Pulmonary artery endothelial cell (primary cell): Measurements from ENCODE around the gene DNAJC5G. TPM values are rescaled to one million over a fixed set of nuclear protein-coding genes. Genes with fewer than 3 reads are reported as not detected.
"Not testable (repeated sequence)": the region's sequence is repeated elsewhere in the genome, so short reads cannot be mapped to it uniquely, and the experiment has no call there.

Experiments used
- DNase-seq: peaks from one replicate; pipeline ENCODE4 v3.0.0-alpha.2; 2011; ENCODE audit warnings: low read depth, low spot score
- total RNA-seq: library from RNA; depleted of rRNA; stranded (reverse); fragments of >200 nt; gene quantifications from 2 replicates; pipeline ENCODE4 v1.2.3, GENCODE V29; 2014

The DNAJC5G gene
- total RNA-seq, 1 donor from 2014 or later: not detected

DNA sequence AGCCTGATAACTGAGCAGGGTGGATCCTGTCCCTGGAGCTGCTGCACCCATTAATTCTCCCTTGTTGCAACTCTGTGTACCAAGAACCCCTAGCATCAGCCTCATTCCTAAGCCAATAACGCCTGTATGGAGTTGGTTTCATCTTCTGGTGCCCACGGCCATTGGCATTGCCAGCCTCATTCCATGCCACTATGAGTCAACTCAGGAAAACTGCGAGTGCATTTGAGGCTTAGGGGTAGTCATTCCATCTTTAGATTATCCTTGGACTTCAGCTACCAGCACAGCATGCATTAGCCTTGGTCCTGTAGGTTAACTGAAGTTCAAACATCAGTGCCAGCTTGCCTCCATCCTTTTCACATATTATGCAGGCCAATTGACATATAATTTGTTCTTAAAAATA is 5.6 kb downstream of the DNAJC5G start:
- no peak for DNase-seq

DNA sequence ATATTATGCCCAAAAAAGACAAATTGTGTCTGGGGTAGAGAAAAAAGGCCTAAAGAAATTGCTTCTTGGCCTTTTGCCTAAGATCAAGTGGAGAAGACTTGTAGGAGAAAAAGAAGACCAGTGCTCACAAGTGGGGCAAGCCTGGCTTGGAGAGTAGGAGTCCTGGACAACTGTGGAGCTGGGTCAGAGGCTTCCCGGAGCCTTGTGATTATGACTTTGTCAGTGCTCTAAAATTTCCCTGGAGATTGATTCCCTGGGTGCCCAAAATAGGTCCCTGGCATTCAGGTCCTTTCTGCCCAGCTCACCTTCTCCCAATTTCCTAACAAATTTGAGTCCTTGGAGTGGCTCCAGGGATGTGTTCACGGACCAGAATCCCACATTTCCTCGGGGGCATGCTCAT is 6.2 kb downstream of the DNAJC5G start:
- DNase-seq: no peak

DNA sequence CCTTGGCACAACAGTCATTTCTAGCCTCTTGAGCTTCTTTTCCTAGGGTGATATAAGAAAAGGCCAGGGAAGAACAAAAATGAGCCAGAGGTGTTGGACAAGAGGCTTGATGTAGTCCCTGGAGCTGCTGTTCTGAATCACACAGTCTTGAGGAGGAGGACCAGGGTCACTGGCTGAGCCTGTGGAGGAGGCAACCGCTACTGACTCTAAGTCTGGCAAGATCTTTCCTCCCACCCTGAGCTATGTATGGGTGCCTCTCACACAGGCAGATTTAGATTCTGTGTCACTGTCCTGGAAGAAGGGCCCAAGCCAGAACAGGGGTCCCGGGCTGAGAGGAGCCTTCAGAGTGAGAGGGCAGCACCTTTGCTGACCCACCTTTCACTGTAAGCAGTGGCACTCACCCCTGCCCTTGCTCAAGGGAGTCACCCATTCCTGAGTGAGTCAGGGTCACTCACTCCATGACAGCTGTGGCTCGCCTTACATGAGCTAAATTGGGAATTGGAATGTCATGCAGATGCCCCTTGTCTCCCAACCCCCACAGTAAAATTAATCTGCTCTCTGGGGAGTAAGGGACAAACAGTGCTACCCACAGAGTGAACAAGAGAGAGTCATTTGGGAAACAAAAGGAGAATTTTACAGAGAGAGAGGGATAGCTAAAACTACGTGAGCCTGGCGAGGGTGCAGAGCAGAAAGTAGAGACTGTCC is 6.8 kb downstream of the DNAJC5G start, which contains the start of gene TRIM54:
TRIM54 (plus strand) TSS at position 575 of the 705 bp plus-strand sequence. CDS start 303 bp downstream, outside the sequence.
- no peak for DNase-seq

DNA sequence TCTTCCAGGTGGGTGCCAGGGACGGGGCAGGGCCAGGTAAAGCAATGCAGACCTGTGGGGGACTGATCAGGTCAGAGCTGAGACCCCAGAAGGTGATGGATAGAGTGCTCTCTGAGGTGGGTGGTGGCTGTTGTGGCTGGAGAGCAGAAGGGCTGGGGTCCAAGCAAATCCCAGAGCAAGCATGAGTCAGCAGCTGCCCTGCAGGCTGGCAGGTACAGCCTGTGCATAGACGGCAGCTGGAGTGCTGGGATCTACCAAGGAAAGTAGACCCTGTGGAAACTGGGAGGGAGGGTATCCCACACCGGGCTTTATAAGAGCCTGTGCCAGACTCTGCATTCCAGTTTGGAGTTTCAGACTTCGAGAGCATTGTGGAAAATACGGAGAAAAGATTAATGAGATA is 7.7 kb downstream of the DNAJC5G start:
- no peak for DNase-seq

DNA sequence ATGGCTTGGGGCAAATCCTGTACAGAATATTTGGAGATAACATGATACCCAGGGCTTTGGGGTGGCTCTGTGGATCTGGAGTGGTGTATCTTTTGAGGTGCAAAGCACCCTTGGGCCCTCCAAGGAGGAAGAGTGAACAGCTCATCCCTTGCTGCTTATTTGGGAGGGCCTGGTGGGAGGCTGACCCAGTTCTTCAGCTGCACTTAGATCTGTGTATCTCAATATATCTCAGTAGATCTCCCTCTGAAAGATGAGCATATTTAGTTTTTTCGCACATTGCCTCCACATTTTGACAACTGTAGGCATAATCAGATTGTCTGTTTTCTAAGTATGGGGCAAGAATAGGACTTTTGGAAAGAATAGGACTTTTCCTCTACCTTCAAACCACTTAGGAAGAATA is 9.8 kb downstream of the DNAJC5G start:
- DNase-seq: no peak

DNA sequence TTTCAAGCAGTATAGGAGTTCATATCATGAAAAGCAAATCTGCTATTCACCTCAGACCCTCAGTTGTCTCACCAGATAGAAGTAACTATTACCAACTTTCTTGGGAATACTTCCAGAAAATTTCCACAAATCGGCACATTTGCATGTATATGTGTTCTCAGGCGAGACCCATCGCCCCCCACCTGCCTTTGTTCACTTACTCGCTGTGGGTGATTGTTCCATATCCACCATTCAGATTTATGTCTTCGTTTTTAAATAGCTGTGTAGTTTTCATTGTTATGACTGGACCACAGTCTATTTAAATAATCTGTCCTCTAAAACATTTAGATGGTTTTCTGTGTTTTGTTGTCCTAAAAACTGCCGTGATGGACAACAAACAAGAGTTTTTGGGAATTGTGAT is 10.2 kb downstream of the DNAJC5G start:
- no peak for DNase-seq

DNA sequence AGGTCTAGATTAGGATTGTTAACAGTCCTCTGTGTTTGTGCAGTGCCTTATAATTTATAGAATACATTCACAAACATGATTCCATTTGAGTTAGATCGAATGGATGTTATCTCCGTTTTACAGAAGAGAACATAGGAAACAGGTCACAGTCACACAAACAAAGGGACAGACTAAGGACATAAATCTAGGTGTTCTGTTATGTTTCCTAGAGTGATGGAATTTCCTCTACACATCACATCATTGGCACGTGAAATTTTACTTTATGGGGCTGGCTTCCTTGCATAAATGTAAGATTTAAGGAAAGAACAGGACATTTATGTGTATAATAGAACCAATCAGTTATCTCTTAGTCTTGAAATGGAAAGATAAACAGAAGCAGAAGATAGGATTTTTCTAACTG is 13.4 kb downstream of the DNAJC5G start:
- peak; percentile 32 for DNase-seq

DNA sequence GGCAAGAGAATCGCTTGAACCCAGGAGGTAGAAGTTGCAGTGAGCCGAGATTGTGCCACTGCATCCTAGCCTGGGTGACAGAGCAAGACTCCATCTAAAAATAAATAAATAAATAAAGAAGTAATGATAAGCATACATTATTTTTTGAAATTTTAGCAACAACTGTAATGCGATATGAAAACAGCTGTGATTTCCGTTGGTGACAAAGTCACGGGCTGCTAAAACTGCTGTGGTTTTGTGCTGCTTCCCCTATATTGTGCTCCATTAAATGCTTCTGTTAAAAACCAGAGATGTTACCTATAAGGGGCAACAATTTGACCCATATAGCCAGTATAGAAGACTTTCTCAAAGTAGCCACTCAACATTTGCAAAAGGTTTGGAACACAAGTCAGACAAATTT is 15.3 kb downstream of the DNAJC5G start:
- no peak for DNase-seq

DNA sequence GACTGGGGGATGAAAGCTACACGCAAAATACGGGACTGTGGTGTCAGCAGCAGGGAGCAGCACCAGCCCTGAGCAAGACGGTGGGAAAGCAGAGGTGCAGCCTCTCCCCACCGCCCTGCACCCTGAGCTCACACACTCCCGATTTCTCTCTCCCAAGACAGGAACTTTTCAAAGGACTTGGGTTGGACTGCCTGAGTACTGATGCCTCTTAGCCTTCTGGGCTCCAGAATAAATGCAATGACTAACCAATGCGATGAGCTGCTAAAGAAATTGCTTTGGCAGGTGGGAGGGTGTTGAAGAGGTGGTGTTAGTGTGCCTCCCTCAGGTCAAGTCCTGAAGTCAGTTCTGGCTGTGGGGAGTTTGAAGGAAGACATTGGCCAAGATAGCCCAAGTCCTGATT is 16.6 kb downstream of the DNAJC5G start:
- no peak for DNase-seq

DNA sequence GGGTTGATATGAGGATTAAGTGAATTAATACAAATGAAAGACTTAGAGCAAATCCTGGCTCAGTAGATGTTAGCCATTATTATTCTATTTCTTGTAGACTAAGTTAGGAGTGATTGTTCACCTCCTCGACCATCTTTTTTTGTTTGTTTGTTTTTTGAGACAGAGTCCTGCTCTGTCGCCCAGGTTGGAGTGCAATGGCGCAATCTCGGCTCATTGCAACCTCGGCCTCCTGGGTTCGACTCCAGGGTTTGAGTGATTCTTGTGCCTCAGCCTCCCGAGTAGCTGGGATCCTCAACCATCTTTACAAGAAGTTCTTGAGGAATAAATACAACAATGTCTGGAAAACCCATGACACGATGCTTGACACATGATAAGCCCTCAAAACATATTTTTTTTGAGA is 19.7 kb downstream of the DNAJC5G start:
- no peak for DNase-seq

DNA sequence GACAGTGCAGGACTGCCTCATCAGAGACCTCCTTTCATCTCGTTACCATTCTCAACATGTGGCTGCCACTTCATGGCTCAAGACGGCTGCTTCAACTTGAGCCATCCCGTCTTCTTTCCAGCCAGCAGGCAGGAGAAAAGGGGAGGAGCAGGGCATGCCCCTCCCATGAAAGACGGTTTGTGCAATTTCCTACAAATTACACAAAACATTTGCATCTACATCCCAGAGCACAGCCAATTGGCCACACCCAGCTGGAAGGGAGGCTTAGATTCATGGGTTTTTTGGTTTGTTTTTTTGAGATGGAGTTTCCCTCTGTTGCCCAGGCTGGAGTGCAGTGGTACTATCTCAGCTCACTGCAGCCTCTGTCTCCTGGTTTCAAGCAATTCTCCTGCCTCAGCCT is 21.2 kb downstream of the DNAJC5G start:
- DNase-seq: no peak

DNA sequence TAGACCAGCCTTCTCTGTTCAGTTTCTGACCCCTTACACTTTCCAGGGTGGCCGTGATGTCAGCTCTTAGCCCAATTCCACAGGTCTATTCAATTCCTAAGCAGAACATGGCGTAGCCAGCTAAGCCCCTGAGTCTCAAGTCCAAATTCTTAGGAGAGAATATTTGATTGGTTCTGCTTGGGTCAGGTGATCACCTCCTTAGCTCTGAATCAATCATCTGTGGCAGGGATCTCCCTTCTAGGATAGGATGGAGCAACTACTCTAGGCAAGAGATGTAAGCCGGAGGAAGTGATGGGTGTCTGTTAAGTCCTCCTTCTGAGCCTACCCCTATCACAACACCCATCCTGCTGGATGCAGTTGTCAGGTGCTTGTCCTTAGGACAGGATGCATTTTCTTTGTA is 22.0 kb downstream of the DNAJC5G start:
- DNase-seq: no peak

DNA sequence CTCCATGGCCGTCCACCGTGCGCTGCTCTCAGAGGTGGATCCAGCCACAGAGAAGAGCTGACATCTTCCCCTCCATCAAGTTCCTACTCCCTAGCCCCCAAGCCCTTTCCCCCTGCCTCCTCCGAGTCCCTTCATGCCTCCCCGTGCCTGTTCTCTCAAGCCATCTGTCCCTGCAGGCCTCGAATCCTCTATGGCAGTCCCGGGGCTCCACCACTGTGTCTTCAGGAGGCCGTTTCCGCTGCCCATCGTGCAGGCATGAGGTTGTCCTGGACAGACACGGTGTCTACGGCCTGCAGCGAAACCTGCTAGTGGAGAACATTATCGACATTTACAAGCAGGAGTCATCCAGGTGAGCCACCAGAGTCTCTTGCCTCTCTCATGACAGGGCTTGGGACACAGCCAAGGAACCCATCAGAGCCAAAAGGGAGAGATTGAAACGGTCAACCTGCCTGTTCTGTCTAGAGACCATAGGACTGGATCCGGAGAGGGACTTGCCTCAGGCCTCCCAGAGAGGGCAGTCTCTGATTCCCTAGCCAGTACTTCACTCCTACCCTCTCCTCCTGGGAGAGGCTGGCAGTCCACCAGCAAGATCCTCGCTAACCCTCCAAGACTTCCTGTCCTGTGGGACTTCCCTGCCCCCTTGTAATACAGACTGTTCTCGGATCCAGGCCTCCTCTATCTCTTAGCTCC is 23.3 kb downstream of the DNAJC5G start:
- DNase-seq: no peak

DNA sequence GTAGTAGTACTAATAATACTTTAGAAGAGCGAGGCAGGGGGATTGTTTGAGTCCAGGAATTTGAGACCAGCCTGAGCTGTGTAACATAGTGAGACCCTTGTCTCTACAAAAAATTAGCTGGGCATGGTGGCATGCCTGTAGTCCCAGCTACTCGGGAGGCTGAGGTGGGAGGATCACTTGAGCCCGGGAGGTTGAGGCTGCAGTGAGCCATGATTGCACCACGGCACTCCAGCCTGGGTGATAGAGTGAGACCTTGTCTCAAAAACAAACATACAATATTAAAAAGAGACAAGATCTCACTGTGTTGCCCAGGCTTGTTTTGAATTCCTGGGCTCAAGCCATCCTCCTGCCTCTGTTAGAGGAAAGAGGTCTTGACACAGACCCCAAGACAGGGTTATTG is 25.4 kb downstream of the DNAJC5G start:
- not testable (repeated sequence) for DNase-seq

DNA sequence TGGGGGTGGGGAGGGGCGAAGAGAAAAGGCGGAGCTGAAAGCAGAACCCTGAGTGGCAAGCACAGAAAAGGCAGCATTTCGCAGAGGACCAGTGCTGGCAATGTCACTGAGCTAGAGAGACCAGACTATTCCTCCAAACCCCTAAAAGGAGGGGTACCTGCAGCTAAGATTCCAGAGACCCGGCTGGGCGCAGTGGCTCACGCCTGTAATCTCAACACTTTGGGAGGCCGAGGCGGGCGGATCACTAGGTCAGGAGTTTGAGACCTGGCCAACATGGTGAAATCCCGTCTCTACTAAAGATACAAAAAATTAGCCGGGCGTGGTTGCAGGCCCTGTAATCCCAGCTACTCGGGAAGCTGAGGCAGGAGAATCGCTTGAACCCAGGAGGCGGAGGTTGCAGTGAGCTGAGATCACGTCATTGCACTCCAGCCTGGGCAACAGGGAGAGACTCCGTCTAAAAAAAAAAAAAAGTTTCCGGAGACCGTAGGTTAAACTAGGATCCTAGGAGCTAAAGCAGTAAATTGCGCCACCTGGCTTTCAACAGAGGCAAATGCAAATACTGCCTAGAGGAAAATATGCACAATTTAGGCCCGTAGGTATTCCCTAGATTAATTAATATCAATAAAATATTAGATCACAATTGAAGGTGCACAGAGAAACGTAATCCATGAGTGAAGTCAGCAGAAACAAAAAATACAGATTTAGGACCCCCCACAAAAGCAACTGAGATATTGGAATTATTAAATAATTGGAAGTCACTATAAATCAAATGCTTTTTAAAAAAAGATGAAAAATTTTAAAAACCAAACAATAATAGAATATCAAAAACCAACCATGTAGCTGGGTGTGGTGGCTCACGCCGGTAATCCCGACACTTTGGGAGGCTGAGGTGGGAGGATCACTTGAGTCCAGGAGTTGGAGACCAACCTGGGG is 28.1 kb downstream of the DNAJC5G start:
- DNase-seq: no peak

DNA sequence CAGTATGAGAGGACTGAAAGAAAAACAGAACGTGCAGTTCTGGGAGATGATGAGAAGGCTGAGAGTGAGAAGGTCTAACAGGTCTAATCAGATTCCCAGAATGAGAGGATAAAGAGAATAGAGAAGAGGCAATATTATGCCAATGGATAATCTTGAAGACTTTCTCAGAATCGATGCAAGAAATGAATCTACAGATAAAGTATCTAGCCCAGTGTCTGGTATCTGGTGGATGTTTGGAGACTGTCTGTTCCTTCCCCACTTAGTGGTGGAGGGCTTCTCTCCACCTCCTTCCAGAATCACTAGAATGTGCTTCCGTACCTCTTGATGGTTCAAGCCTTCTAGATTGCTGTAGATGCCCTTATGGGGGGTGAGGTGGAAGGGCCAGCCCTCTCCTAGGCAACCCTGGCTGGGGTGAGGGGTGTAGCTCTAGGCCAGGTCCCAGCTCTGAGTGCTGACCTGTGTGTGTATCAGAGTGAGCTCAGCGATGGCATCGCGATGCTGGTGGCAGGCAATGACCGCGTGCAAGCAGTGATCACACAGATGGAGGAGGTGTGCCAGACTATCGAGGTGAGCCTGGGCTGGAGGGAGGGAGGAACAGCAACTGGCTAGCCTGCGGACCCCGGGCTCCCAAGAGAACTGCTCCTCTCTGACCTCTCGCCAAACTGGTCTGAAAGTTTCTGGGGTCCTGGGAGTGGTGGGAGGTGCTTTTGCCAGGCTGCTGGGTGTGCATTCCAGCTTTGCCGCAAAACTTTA is 29.4 kb downstream of the DNAJC5G start:
- DNase-seq: no peak

DNA sequence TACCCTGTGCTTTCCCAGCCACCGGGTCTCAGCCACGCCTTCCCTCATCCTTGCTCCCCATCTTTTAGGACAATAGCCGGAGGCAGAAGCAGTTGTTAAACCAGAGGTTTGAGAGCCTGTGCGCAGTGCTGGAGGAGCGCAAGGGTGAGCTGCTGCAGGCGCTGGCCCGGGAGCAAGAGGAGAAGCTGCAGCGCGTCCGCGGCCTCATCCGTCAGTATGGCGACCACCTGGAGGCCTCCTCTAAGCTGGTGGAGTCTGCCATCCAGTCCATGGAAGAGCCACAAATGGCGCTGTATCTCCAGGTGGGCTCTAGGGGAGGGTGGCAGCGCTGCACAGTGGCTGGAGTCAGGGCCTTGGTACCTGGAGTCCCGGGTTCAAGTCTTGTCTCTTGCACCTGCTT is 30.3 kb downstream of the DNAJC5G start:
- DNase-seq: no peak

DNA sequence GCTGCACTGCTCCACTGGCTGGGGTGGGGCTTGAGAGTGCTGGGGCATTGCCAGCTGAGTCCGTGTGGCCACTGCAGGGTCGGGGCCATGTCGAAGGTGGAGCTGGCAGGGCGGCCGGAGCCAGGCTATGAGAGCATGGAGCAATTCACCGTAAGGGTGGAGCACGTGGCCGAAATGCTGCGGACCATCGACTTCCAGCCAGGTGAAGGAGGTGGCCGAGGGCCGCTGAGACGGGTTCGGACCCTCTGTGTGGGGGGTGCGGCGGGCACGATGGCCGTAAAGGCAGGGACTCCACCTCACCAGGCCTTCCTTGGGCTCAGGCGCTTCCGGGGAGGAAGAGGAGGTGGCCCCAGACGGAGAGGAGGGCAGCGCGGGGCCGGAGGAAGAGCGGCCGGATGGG is 30.9 kb downstream of the DNAJC5G start:
- no peak for DNase-seq

DNA sequence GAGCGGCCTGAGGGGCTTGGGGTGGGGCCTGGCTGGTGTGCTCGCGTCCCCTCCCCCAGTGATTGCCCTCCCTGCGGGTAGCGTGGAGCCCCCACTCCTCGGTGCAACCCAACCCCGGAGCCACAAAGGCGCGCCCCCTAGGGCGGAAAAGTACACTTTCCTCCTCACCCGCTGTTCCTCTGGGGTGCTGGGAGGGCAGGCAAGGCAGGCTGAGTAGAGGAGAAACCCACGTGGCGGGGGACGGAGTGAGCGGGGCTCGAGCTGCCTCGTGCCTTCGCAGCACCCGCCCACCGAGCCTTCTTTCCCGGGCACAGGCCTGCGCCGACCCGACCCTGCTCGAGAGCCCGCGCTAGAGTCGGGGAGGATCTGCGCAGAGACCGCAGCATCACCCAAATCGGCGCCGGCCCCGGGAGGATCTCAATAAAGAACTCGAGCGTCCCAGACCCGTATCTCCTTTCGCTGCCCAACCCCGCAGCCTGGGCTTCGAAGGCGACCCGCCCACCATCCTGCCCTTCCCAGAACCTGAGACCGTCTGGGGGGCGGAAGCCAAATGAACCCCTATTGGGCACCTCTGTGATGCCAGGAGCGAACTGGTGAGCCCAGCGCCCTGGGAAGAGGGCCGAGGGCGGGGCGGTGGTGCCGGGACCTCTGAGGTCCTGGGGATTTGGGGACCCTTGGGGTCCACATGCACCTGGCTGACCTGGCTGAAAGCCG is 31.5 kb downstream of the DNAJC5G start:
- no peak for DNase-seq

DNA sequence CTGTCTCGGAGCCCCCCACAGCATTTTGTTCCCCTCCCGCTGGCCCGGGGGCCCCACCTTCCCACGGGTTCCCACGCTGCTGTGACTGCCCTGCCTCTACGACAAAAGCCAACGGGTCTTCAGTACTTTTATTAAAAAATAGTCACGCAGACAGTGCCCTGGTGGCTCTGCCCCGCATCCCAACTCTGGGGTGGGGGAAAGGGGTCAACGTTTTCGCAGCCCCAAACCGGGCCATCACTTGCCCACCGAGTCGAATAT is 32.0 kb downstream of the DNAJC5G start:
- no peak for DNase-seq
